ENCODE results near the gene UBE2K.

- TF ChIP-seq CTCF (IDR thresholded peaks at IDR 0.05) (no peak), POLR2A (IDR thresholded peaks at IDR 0.05) (no peak)
These were observed 125.3 kb downstream of the UBE2K start for GRCh38 chr4:39823191-39823590.
